GM18867 (cell line): Measurements from ENCODE around the gene RWDD3.
A peak's percentile ranks its signal among the peaks of the same experiment; 100 is the strongest.

ENCODE experiments used
- ATAC-seq: cut with Tn5 transposase; IDR thresholded peaks from one replicate; pipeline ENCODE4 v1.9.1; 2021; ENCODE audit warnings: mild to moderate bottlenecking, moderate library complexity; ENCODE audit not compliant: unreplicated experiment

The RWDD3 gene

GRCh38 chr1:95229706-95230105, 4.3 kb upstream of the RWDD3 start:
- ATAC-seq = no peak

DNA sequence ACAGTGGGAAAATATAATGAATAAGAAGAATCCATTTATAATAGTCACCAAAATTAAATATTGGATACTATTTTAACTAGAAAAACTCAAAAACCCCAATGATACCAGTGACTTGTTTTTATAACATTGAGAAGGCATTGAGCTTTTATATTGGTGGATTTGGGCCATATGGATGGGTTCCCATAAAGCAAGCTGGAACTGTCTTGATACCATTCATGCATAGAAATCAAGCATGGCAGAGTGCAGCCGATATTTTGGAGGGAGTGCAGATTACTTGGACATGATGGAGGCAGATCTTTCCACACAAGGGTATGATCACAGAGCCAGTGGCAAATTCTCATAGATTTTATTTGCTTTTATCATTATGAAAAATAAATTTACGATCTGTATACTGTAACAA, 3.8 kb upstream of the RWDD3 start:
- ATAC-seq = no peak

GRCh38 chr1:95230768-95231191, 3.2 kb upstream of the RWDD3 start:
- no peak for ATAC-seq

- no peak for ATAC-seq
These were observed 1.2 kb upstream of the RWDD3 start for GRCh38 chr1:95232646-95233318.

DNA sequence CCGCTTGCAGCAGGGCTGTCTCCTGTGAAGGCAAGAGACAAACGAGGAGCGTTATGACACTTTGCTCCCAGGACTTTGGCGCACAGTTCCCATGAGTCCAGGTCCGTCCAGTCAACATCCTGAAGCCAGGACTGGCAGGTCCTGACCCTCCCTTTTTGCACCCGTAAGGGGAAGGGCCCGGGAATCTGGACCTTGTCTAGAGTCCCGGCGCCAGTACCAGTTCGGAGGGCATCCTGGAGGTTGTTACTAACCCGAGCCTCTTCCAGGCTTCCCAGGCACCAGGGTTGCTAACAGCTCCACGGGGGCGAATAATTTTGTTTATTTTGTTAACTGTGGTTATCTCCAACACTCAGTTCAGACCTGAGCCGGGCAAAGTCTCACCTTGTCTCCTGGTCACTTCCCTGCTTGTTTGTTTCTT, 682 bp upstream of the RWDD3 start:
- no peak for ATAC-seq

DNA sequence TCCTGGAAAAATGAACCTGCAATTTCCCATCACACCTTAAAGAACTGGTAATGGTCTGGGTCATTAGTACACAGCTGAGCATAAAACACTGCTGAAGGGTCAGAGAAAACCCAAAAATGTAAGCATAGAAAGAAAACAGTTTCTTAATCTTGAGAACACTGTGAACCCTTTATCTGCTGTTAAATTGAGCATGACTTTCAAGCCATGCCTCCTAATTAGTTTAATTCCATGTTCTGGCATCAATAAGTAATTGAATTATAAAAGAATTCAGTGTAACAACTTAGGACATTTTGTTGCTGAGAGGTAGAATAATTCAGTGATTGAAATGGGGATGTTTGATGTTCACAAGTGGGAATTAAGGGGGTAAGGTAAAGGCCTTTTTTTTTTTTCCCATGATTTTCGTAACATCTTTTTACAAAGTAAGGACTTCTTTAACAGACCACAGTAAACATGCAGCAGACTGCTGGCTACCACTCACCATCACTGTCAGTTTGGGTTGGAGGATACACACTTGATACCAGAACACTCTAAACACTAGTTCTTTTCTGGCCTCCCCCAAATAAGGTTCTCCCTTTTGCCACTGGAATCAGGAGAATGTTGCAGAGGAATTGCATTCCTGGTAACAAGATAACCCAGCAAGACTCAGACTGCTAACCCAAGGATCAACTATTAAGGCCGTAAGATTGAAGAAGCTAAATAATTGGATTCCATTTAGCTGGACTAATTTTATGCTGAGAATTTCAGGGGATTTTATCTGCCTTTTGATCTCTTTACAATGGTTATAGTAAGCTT, 3.0 kb downstream of the RWDD3 start:
- no peak for ATAC-seq

GRCh38 chr1:95237981-95238703, 4.1 kb downstream of the RWDD3 start:
- ATAC-seq = no peak

- ATAC-seq = no peak
These were observed 11.0 kb downstream of the RWDD3 start for GRCh38 chr1:95245029-95245428.

- ATAC-seq = no peak
These were observed 12.5 kb downstream of the RWDD3 start for GRCh38 chr1:95246511-95246910.

GRCh38 chr1:95247607-95248006, 13.6 kb downstream of the RWDD3 start:
- ATAC-seq = no peak

DNA sequence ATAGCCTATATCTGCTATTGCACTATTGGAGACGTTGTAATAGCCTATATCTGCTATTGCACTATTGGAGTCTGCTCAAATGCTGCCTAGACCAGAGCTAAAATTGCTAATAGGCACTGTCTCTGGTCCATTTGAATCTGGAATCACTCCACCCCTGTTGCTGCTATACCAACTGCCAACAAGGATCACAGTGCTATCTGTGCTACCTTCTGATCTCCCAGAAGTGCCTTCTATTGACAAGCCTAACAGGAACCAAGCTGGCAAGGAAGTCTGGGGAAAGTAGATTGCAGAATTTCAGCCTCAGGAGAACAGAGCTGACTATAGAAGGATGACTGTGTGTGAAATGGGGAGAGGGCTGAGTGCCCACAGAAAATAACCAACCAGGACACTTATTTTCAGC, 15.9 kb downstream of the RWDD3 start:
- ATAC-seq = no peak

GRCh38 chr1:95252422-95252821, 18.4 kb downstream of the RWDD3 start:
- ATAC-seq = no peak

GRCh38 chr1:95254959-95255358, 20.9 kb downstream of the RWDD3 start:
- ATAC-seq = no peak

DNA sequence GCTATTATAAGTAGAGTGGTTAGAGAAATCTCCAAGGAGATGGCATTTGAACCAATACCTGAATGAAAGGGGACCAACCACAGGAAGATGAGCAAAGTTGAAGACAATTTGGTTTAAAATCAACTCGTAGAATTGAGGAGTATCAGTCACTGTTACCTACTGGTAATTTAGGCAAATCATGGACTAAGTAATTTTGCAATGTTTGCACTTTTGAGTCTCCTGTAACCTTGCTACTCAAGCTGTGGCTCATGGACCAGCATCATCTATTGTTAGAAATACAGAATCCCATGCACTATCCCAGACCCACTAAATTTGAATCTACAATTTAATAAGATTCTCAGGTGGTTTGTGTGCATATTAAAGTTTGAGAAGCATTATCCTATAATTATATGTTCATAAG, 21.8 kb downstream of the RWDD3 start:
- no peak for ATAC-seq

DNA sequence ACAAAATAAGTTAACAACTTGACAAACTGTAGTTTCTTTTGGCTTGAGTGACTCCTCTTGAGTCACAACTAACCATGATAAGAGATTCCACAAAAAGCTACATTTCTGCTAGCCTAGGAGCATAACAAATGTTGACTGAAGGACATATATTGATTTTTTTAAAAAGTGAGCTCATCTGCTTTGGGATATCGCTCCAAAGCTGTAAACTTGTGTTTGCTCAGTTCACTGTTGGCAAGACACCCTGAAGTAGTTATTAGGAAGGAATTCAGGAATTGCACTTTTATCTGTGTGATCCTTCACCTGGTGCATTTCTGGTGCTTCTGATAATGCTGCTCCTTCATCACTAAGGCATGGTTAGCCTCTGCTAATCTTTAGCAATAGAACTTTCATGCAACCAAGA, 23.7 kb downstream of the RWDD3 start:
- ATAC-seq = no peak

- no peak for ATAC-seq
These were observed 25.2 kb downstream of the RWDD3 start for GRCh38 chr1:95259245-95259644.

- no peak for ATAC-seq
These were observed 28.9 kb downstream of the RWDD3 start for GRCh38 chr1:95262913-95263312.

DNA sequence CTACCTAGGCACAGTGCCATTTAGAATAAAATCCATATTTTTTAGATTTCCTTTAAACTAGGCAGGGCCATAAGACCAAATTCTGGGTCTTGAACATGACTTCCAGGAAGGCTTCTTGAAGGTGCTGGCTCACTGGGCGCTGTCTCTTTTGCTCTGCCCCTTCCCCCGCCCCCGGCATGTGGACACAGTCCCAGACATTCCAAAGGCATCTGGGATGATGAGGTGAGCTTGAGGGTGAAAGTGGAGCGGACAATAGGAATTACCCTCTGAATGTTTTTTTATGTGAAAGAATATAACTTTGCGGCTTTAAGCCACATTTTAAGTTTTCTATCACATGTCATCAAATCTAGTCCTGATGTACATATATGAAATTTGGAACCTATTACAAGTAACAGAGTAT, 29.4 kb downstream of the RWDD3 start:
- no peak for ATAC-seq

- no peak for ATAC-seq
These were observed 31.1 kb downstream of the RWDD3 start for GRCh38 chr1:95265106-95265505.

- ATAC-seq = no peak
These were observed 42.4 kb downstream of the RWDD3 start for GRCh38 chr1:95276429-95276828.

- peak; percentile 84 for ATAC-seq
These were observed 44.4 kb downstream of the RWDD3 start for GRCh38 chr1:95278173-95279006.
